CD14-positive monocyte (primary cell): Measurements from ENCODE around the gene SYT13. TPM values are rescaled to one million over a fixed set of nuclear protein-coding genes. Genes with fewer than 3 reads are reported as not detected.
A peak's percentile ranks its signal among the peaks of the same experiment; 100 is the strongest.

Experiments
- DNase-seq, 3 donors: peaks; one replicate each; pipeline ENCODE4 v3.0.0-alpha.2; 2011 to 2022
- H2AFZ ChIP-seq: 2 replicates; pipeline ENCODE4 v1.6.0; 2012; ENCODE audit warnings: mild to moderate bottlenecking, low read depth, low read length, inconsistent platforms; ENCODE audit not compliant: insufficient read depth, poor library complexity, severe bottlenecking
- H3K27ac ChIP-seq, 2 donors: 1 replicate in 1 of 2; 2 replicates in 1 of 2; pipeline ENCODE4 v1.5.1; 2012 to 2013; ENCODE audit warnings: low read length in 2 of 2, control low read depth in 1 of 2, inconsistent platforms in 1 of 2, low read depth in 1 of 2, mild to moderate bottlenecking in 1 of 2
- H3K27me3 ChIP-seq, 2 donors: one replicate each; pipeline versions ENCODE4 v1.6.0 to v1.6.1; 2011 to 2013; ENCODE audit warnings: low read length in 2 of 2; ENCODE audit not compliant: control insufficient read depth in 2 of 2, insufficient read depth in 2 of 2
- H3K36me3 ChIP-seq, 2 donors: replicated peaks in 1 of 2; 1 replicate in 1 of 2; 2 replicates in 1 of 2; pipeline versions ENCODE4 v1.5.1 to v1.6.1; 2012 to 2013; ENCODE audit warnings: low read length in 2 of 2, control low read depth in 1 of 2, inconsistent platforms in 1 of 2, mild to moderate bottlenecking in 1 of 2; ENCODE audit not compliant: insufficient read depth in 2 of 2, control insufficient read depth in 1 of 2
- H3K4me1 ChIP-seq, 2 donors: 1 replicate in 1 of 2; 2 replicates in 1 of 2; pipeline versions ENCODE4 v1.5.1 to v1.6.1; 2012 to 2013; ENCODE audit warnings: low read length in 2 of 2, control low read depth in 1 of 2, inconsistent platforms in 1 of 2, mild to moderate bottlenecking in 1 of 2, moderate library complexity in 1 of 2; ENCODE audit not compliant: insufficient read depth in 2 of 2, control insufficient read depth in 1 of 2
- H3K4me2 ChIP-seq: replicated peaks from 2 replicates; pipeline ENCODE3; 2012; ENCODE audit warnings: low read length, moderate library complexity, mild to moderate bottlenecking; ENCODE audit not compliant: poor library complexity, severe bottlenecking; ENCODE audit errors: extremely low read depth
- H3K4me3 ChIP-seq, 3 experiments: fragments of 200-600 bp in 1 of 3; sonication (generic) in 1 of 3; replicated peaks in 1 of 3; 1 replicate in 2 of 3; 2 replicates in 1 of 3; pipeline ENCODE4 v1.5.1; 2011 to 2013; ENCODE audit warnings: low read length in 3 of 3, mild to moderate bottlenecking in 3 of 3, control low read depth in 2 of 3, low read depth in 2 of 3, inconsistent platforms in 1 of 3, moderate library complexity in 1 of 3
- H3K79me2 ChIP-seq: 2 replicates; pipeline ENCODE4 v1.6.0; 2012; ENCODE audit warnings: mild to moderate bottlenecking, control low read depth, inconsistent platforms, low read length, moderate library complexity; ENCODE audit not compliant: insufficient read depth
- H3K9ac ChIP-seq: 2 replicates; pipeline ENCODE4 v1.6.0; 2017; ENCODE audit warnings: low read length, mild to moderate bottlenecking; ENCODE audit not compliant: insufficient read depth, poor library complexity, severe bottlenecking
- H3K9me3 ChIP-seq, 2 donors: replicated peaks in 1 of 2; 1 replicate in 1 of 2; 2 replicates in 1 of 2; pipeline versions ENCODE4 v1.5.1 to v1.6.1; 2012 to 2013; ENCODE audit warnings: low read length in 2 of 2, control low read depth in 1 of 2; ENCODE audit not compliant: control insufficient read depth in 1 of 2, insufficient read depth in 1 of 2
- H4K20me1 ChIP-seq: 2 replicates; pipeline ENCODE4 v1.6.0; 2012; ENCODE audit warnings: mild to moderate bottlenecking, low read length, control low read depth, moderate library complexity; ENCODE audit not compliant: insufficient read depth
- H3K27ac Mint-ChIP-seq, 7 donors: one replicate each; pipeline ENCODE4 v1.8.0; 2020; ENCODE audit warnings: mild to moderate bottlenecking in 7 of 7, mixed read lengths in 7 of 7, moderate library complexity in 6 of 7, inconsistent platforms in 2 of 7
- H3K27me3 Mint-ChIP-seq, 3 donors: one replicate each; pipeline ENCODE4 v1.8.0; 2021 to 2022; ENCODE audit warnings: low read depth in 3 of 3, mild to moderate bottlenecking in 3 of 3, mixed read lengths in 3 of 3, moderate library complexity in 3 of 3, inconsistent platforms in 1 of 3
- H3K36me3 Mint-ChIP-seq, 2 donors: one replicate each; pipeline ENCODE4 v1.8.0; 2020; ENCODE audit warnings: mixed read lengths in 2 of 2, inconsistent platforms in 1 of 2, mild to moderate bottlenecking in 1 of 2
- H3K4me1 Mint-ChIP-seq: one replicate; pipeline ENCODE4 v1.8.0; 2020; ENCODE audit warnings: mild to moderate bottlenecking, mixed read lengths
- H3K4me3 Mint-ChIP-seq, 2 donors: one replicate each; pipeline ENCODE4 v1.8.0; 2020; ENCODE audit warnings: mild to moderate bottlenecking in 2 of 2, mixed read lengths in 2 of 2, moderate library complexity in 1 of 2
- H3K9me3 Mint-ChIP-seq, 7 donors: one replicate each; pipeline ENCODE4 v1.8.0; 2020 to 2022; ENCODE audit warnings: mixed read lengths in 7 of 7, mild to moderate bottlenecking in 6 of 7, moderate library complexity in 6 of 7, inconsistent platforms in 2 of 7
- CTCF ChIP-seq: fragments of 200-600 bp; IDR thresholded peaks from one replicate; pipeline ENCODE4 v1.8.0; 2022; ENCODE audit warnings: antibody characterized with exemption, mild to moderate bottlenecking
- WGBS: methylation state at CpG from one replicate; pipeline ENCODE4 v1.1.5; 2013; ENCODE audit warnings: missing lambda C conversion rate; ENCODE audit not compliant: insufficient coverage; 5-methylcytosine and 5-hydroxymethylcytosine counted together
- intact Hi-C, 2 donors: fragments of 100-400 bp; cut with micrococcal nuclease; formaldehyde crosslinking; loops; one replicate each; pipeline versions ENCODE4 v1.15.0 to v1.15.1; 2023
- polyA plus RNA-seq, 3 donors: library from polyadenylated mRNA; depleted of rRNA in 1 of 3; unstranded in 2 of 3; stranded (reverse) in 1 of 3; fragments of 300-500 nt in 2 of 3; fragments of >200 nt in 1 of 3; fragmentation: Illumina TruSeq in 2 of 3; gene quantifications; 1 replicate in 2 of 3; 2 replicates in 1 of 3; pipeline ENCODE4 v1.2.3, GENCODE V29; 2012 to 2021

Gene SYT13
- polyA plus RNA-seq, 3 donors, result not detected

GRCh38 chr11:45258982-45259530 is 27.1 kb downstream of the SYT13 start:
- peak overlapping the region in 1 of 7 donors; percentile 65 for H3K27ac Mint-ChIP-seq
- intact Hi-C loops, result no loop called here
- Histone ChIP-seq H3K4me1 (no peaks in the 10 kb centered on the region), H3K4me3 (no peak overlapping the region), H3K27me3 (peaks cover 0 to 2% of the 10 kb centered on the region in 2 donors), H3K79me2 (no peaks in the 10 kb centered on the region), H3K9me3 (no peaks in the 10 kb centered on the region), H3K27ac (no peak overlapping the region), H3K36me3 (no peaks in the 10 kb centered on the region), H2AFZ (no peak overlapping the region), H3K4me2 (no peak overlapping the region), H3K9ac (no peak overlapping the region), H4K20me1 (no peaks in the 10 kb centered on the region)
- TF ChIP-seq CTCF, result no peak
- peaks cover 0 to 2% (median 0%) of the 10 kb centered on the region in 7 donors for H3K9me3 Mint-ChIP-seq
- H3K36me3 Mint-ChIP-seq, result no peaks in the 10 kb centered on the region
- H3K4me1 Mint-ChIP-seq, result no peaks in the 10 kb centered on the region
- WGBS, result 40% methylated on average over 1 of the region's 4 CpGs
- peaks cover 9 to 16% (median 9%) of the 10 kb centered on the region in 3 donors for H3K27me3 Mint-ChIP-seq
- no peak for DNase-seq
- no peak overlapping the region for H3K4me3 Mint-ChIP-seq

GRCh38 chr11:45254070-45254469 is 32.1 kb downstream of the SYT13 start:
- no peak overlapping the region for H2AFZ ChIP-seq
- Mint-ChIP-seq H3K9me3 (peaks cover 0 to 2% (median 0%) of the 10 kb centered on the region in 7 donors), H3K27ac (no peak overlapping the region), H3K4me1 (no peaks in the 10 kb centered on the region), H3K4me3 (no peak overlapping the region), H3K27me3 (peaks cover 5 to 8% (median 7%) of the 10 kb centered on the region in 3 donors), H3K36me3 (no peaks in the 10 kb centered on the region)
- H3K4me2 ChIP-seq, result no peak overlapping the region
- H3K9ac ChIP-seq, result no peak overlapping the region
- no peaks in the 10 kb centered on the region for H3K4me1 ChIP-seq
- no peaks in the 10 kb centered on the region for H4K20me1 ChIP-seq
- no peak for TF ChIP-seq CTCF
- H3K36me3 ChIP-seq, result no peaks in the 10 kb centered on the region
- no peak for DNase-seq
- H3K27me3 ChIP-seq, result no peaks in the 10 kb centered on the region
- no peak overlapping the region for H3K27ac ChIP-seq
- 88% methylated on average over 2 of the region's 4 CpGs for WGBS
- no peaks in the 10 kb centered on the region for H3K79me2 ChIP-seq
- H3K9me3 ChIP-seq, result no peaks in the 10 kb centered on the region
- intact Hi-C loops, result no loop called here
- H3K4me3 ChIP-seq, result no peak overlapping the region
